ENCODE measurements around the gene SRRT.
A peak's percentile ranks its signal among the peaks of the same experiment; 100 is the strongest.

SRRT gene

DNA sequence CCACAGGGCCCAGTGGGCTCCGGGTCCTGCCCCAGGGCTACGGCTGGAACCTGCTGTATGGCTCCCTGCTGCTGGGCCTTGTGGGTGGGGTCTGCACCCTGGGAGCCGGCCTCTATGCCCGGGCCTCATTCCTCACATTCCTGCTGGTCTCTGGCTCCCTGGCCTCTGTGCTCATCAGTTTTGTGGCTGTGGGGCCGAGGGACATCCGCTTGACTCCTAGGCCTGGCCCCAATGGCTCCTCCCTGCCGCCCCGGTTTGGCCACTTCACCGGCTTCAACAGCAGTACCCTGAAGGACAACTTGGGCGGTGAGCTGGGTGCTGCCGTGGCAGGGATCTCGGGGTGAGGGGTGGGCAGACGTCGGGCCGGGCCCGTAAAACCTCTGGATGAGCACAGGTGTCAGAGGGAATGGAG lies 18.0 kb upstream of the SRRT start:
- no peak for DNase-seq

GRCh38 chr7:100859856-100860255 lies 15.0 kb upstream of the SRRT start:
- no peak for DNase-seq

DNA sequence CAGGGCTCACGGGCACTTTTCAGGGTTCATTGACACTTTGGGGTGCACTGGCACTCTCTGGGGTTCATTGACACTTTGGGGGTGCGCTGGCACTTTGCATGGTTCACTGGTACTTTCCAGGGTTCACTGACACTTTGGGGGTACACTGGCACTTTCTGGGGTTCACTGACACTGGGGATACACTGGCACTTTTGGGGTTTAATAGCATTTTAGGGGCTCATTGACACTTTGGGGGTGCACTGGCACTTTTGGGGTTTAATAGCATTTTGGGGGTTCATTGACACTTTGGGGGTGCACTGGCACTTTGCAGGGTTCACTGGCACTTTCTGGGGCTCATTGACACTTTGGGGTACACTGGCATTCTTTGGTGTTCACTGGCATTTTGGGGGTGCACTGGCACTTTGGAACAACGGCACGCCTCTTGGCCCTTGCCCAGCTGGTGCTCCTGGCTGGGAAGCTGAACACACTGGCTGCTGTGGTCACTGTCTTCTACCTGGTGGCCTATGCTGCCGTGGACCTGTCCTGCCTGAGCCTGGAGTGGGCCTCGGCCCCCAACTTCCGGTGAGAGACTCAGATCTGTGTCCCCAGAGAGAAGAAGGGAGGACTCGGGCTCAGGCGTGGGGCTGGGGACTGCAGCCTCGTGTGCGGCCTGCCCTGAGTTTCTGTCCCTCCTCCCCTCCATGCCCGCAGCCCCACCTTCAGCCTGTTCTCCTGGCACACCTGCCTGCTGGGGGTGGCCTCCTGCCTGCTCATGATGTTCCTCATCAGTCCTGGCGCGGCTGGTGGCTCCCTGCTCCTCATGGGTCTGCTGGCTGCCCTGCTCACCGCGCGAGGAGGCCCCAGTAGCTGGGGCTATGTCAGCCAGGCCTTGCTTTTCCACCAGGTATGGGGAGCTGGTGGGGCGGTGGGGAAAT lies 13.9 kb upstream of the SRRT start:
- no peak for DNase-seq

DNA sequence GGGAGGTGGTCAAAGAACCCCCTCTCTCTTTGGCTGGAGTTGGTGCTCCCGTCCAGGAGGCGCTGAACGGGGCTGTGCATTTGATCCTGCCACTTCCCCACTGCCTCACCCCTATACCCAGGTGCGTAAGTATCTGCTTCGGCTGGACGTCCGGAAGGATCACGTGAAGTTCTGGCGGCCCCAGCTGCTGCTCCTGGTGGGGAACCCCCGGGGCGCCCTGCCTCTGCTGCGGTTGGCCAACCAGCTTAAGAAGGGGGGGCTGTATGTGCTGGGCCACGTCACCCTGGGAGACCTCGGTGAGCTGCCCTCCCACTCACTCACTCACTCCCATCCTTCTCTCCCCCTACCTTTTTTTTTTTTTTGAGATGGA lies 13.3 kb upstream of the SRRT start:
- DNase-seq, result no peak

DNA sequence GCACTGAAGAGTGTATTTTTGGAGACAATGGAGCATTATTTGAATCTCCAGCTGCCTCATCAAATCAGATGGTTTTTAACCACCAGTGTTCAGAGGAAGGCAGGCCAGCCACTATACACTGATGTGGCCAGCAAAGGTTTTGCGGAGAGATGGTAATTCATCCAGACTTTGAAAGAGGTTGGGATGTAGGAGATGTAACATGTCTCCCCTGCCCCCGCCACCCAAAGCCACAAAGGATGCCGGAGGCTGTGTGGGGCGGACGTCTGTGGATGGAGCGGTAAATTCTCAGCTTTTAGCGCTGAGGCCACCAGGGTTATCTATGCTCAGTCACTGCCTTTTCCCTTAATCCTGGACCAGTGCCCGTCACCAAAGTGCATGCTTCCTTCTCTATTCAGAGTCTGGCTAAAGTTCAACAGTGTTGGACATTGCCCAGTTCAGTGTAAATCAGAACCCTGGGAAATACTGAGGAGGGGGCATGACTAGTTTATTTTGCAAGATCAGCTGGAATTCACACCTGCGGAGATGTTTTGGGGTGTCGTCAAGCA lies 11.4 kb upstream of the SRRT start:
- DNase-seq, result no peak

GRCh38 chr7:100864263-100864845 lies 10.5 kb upstream of the SRRT start:
- no peak for DNase-seq

DNA sequence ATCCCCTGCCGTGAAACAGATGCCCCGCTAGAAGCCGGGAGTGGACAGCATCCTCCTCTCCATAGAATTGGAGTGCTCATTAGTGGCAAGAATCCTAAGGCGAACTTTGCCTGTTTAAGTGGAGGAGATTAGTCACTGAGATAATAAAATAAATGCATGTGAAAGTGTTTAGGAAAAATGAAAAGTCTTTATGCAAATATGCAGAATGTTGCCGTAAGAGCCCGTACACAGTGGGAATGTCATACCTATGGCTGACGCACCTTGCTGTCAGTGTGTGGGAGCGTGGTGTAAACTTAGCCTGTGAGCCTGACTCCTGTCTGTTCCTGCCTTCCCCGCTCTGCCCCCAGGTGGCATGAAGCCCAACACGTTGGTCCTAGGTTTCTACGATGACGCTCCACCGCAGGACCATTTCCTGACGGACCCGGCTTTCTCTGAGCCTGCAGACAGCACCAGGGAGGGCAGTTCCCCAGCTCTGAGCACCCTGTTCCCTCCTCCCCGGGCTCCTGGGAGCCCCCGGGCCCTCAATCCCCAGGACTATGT lies 9.5 kb upstream of the SRRT start:
- no peak for DNase-seq

- no peak for DNase-seq
Observed at GRCh38 chr7:100865938-100866728, 8.8 kb upstream of the SRRT start.

DNA sequence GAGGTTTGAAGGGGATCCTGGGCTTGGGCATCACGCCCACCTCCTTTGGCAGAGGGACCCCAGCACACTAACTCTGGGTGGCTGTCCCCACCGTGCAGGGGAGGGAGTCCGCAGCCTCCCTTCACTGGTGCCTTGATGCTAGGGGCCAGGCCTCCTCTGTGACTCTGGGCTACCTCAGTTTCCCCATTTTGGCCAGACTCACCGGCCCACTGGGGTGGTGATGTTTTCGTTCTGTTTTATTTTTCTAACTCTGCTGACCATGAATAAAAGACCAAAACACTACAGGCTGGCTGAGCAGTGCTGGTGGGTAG lies 8.2 kb upstream of the SRRT start:
- no peak for DNase-seq

DNA sequence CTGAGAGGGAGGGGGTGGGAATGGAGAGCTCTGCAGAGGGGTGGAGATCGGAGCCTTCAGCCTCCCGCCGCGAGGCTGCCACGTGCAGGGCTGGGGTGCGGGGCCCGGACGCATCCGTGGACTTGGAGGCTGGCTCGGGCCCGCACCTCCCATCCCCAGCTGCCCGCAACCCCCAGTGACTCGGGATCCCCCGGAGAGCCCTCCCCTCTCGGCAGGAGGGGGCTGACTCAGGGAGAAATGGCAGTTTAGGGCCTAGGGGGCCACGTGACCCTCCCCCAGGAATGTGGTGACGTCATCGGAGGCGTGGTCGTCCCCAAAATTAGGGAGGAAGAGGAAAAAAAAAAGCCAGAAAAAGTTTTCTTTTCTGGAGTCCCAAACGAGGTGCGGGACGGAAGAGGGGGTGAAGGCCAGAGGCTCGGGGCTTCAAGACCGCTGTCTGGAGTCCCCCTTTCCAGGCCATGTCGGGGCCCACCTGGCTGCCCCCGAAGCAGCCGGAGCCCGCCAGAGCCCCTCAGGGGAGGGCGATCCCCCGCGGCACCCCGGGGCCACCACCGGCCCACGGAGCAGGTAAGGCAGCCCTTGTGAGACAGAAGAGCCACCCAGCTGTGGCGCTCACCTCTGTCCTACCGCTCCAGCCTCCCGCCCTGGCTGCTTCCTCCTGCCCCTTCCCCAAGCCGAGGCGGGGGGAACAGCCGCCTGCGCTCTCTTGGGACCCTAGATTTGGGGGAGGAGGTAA lies 7.7 kb upstream of the SRRT start, which contains the start of gene TRIP6:
TRIP6 (plus strand) TSS at position 348 of the 736 bp plus-strand sequence; CDS start at position 459, 111 bp downstream.
- peak; percentile 52 to 62 for DNase-seq

- DNase-seq, result no peak
Observed at GRCh38 chr7:100867776-100868485, 7.0 kb upstream of the SRRT start.

DNA sequence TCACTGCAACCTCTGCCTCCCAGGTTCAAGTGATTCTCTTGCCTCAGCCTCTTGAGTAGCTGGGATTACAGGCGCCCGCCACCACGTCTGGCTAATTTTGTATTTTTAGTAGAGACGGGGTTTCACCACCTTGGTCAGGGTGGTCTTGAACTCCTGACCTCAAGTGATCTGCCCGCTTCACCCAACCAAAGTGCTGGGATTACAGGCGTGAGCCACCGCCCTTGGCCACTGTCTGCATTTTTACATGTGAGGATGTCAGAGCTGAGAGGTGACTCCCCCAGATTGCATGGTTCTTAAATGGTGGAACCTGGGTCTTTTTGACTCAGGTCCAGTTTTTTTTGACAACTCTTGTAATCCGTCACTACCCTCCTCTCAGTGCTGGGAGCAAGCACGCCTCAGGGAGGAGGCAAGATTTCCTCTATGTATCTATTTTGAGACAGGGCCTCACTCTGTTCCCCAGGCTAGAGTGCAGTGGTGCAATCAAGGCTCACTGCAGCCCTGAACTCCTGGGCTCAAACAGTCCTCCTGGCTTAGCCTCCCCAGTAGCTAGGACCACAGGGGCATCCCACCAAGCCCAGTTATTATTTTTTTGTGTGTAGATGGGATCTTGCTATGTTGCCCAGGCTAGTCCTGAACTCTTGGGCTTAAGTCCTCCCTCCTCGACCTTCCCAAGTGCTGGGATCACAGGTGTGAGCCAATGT lies 1.2 kb upstream of the SRRT start:
- no peak for DNase-seq

GRCh38 chr7:100874300-100874576 lies 665 bp upstream of the SRRT start:
- DNase-seq, result no peak

GRCh38 chr7:100875356-100875751 lies 451 bp downstream of the SRRT start:
- DNase-seq, result peak in 1 of 2 experiments; percentile 13

- DNase-seq, result no peak
Observed at GRCh38 chr7:100878013-100878412, 3.1 kb downstream of the SRRT start.

DNA sequence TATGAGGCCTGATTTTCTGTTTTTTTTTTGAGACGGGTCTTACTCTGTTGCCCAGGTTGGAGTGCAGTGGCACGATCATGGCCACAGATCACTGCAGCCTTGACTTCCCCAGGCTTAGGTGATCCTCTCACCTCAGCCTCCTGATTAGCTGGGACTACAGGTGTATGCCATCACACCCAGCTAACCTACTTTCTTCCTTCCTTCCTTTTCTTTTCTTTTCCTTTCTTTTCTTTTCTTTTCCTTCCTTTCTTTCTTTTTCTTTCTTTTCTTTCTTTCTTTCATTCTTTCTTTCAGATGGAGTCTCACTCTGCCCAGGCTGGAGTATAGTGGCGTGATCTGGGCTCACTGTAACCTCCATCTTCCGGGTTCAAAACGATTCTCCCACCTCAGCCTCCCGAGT lies 3.8 kb downstream of the SRRT start:
- DNase-seq, result no peak

DNA sequence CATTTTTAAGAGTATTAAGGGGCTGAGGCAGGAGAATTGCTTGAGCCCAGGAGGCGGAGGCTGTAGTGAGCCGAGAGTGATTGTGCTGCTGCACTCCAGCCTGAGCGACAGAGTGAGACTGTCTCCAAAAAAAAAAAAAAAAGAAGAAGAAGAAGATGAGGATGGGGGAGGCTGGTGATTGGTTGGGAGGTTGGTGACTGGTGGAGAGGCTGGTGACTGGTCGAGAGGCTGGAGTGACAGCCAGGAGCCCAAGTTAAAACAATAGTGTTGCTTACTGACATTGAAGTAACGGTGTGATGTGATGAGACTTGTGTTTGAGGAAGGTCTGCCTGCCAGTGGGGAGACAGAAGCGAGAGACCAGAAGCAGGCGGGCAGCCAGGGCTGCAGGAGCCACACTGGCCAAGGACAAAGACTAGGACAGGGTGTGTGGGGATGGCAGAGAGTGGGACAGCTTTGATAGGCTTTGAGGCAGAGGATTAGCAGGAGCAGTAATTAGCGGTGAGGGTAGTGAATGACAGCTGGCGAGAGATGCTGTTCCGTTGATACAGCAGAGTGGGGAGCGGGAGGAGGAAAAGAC lies 4.9 kb downstream of the SRRT start:
- no peak for DNase-seq

DNA sequence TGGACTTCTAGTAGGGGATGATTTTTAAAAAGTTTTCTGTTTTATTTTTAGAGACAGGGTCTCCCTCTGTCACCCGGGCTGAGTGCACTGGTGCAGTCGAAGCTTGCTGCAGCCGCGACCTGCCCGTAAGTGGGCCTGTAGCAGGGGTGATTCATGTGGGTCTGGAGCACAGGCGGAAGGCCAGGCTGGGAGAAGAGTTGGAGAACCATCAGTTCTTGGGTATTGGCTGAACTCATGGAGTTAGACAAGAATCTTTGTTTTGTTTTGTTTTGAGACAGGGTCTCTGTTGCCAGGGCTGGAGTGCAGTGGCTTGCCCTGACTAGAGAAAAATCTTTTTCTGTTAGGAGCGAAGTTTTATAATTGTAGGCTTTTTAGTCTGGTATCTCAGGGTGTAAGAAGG lies 5.7 kb downstream of the SRRT start:
- DNase-seq, result no peak

GRCh38 chr7:100881136-100881535 lies 6.2 kb downstream of the SRRT start:
- DNase-seq, result no peak

GRCh38 chr7:100882201-100882600 lies 7.3 kb downstream of the SRRT start:
- DNase-seq, result no peak

Measured in activated CD4-positive, alpha-beta T cell treated with anti-CD3 and anti-CD28 coated beads, Interleukin-2, amount 50 U/mL, for 4 hours (primary cell).